Measurements from ENCODE around the gene ZMIZ1. TPM values are rescaled to one million over a fixed set of nuclear protein-coding genes. Genes with fewer than 3 reads are reported as not detected.

The ZMIZ1 gene
- polyA plus RNA-seq, 4 donors, result 74.1 to 80.9 (median 77.0) TPM

GRCh38 chr10:79357180-79357579 lies 288.4 kb downstream of the ZMIZ1 start:
- DNase-seq (ENCODE audit: low read depth in 4 of 4, low spot score in 3 of 4), result no peak

- no peak for DNase-seq (ENCODE audit: low read depth in 4 of 4, low spot score in 3 of 4)
These were observed 290.0 kb downstream of the ZMIZ1 start for GRCh38 chr10:79358811-79359210.

GRCh38 chr10:79359816-79360498 lies 291.2 kb downstream of the ZMIZ1 start:
- DNase-seq (ENCODE audit: low read depth in 4 of 4, low spot score in 3 of 4), result no peak

- DNase-seq (ENCODE audit: low read depth in 4 of 4, low spot score in 3 of 4), result no peak
These were observed 292.0 kb downstream of the ZMIZ1 start for GRCh38 chr10:79360499-79361342.

GRCh38 chr10:79361726-79362397 lies 293.1 kb downstream of the ZMIZ1 start:
- DNase-seq (ENCODE audit: low read depth in 4 of 4, low spot score in 3 of 4), result no peak

Measured in right renal pelvis (tissue), 4 donors.